Fibroblast of mammary gland (primary cell): ENCODE results near the gene FAM13C.

Experiments used
- DNase-seq: peaks from one replicate; pipeline ENCODE4 v3.0.0-alpha.2; 2010; ENCODE audit warnings: low read depth
- H3K4me3 ChIP-seq: 2 replicates; pipeline ENCODE4 v1.5.1; 2011; ENCODE audit warnings: low read depth, mild to moderate bottlenecking, low read length, moderate library complexity; ENCODE audit not compliant: control insufficient read depth
- CTCF ChIP-seq: conservative IDR thresholded peaks from 2 replicates; pipeline ENCODE4 v1.5.1; 2011; ENCODE audit warnings: low read depth, low read length, inconsistent platforms; ENCODE audit not compliant: control insufficient read depth, insufficient read depth

The FAM13C gene

DNA sequence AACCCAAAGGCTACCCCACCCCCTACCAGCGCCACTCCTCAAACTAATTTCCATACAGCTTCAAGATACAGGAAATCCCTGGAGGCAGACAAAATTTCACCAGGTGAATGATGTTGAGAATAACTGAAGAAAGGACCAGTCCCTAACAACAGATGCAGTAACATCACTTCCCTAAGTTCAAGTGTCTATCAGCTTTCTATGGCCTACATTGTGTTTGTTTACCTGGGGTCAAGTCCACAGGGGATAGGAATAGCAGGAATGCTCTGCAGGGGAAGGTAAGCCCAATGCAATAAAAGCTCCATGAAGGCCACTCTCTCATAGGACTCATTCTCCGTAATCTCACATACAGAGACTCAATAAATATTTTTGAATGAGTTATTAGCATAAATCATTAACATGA is 26.9 kb downstream of the FAM13C start:
- no peak overlapping the region for H3K4me3 ChIP-seq
- no peak for TF ChIP-seq CTCF
- no peak for DNase-seq

DNA sequence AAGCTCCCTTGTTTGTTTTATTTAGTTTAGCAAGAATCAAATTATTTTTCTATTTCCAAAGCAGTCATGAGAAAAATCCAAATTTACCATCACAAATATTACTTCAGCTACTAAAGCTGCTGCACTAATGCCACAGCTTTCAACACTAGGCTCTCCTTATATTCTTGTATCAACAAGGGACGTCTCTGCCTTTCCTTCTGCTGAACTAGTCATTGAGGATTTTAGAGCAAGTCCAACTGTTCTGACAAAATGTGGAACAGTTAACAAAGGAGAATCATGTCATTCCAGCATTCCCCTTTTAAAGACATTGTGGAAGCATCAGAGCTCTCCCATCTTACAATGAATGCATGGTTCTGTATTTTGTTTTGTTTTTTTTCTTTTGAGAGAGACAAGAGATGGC is 28.6 kb downstream of the FAM13C start:
- DNase-seq, result no peak
- H3K4me3 ChIP-seq, result no peak overlapping the region
- no peak for TF ChIP-seq CTCF

- H3K4me3 ChIP-seq, result no peak overlapping the region
- DNase-seq, result no peak
- no peak for TF ChIP-seq CTCF
Measured at GRCh38 chr10:59332581-59332980, 29.8 kb downstream of the FAM13C start.

DNA sequence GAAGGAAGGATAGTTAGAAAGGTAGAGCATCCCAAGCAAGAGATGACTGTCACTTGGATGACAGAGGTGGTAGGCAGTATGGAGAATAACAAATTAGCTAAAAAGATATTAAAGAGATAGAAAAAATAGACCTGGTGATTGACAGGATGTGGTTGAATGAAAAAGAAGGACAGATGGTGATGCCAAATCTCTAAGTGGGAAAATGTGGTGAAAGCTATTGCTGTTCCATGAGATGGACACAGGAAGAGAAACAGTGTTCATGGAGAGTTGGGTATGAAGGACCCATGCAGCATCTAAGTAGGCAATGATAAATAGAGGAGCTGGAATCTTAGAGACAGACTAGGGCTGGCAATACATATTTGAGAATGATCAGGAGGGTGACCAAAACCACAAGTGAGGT is 30.7 kb downstream of the FAM13C start:
- no peak overlapping the region for H3K4me3 ChIP-seq
- no peak for TF ChIP-seq CTCF
- no peak for DNase-seq

DNA sequence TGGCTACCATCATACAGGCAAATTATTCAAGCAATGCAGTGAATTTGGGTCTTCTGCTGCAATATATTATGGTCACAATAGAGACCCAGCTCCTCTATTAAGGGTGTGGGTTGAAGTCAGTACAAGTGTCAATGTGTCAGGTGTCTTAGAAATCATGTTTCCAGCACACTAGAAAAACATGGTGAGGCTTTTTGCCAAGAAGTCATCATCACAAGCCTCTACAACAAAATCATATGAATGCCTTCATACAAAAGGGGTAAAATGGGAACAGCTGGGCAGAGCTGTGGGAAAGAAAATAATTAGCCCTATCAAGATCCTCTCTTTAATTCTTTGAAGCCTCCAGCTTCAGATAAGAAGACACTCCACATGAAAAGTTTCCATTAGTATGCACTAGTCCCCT is 37.2 kb downstream of the FAM13C start:
- no peak for DNase-seq
- no peak for TF ChIP-seq CTCF
- no peak overlapping the region for H3K4me3 ChIP-seq

- no peak for TF ChIP-seq CTCF
- DNase-seq, result no peak
- no peak overlapping the region for H3K4me3 ChIP-seq
Measured at GRCh38 chr10:59324597-59324996, 37.8 kb downstream of the FAM13C start.

DNA sequence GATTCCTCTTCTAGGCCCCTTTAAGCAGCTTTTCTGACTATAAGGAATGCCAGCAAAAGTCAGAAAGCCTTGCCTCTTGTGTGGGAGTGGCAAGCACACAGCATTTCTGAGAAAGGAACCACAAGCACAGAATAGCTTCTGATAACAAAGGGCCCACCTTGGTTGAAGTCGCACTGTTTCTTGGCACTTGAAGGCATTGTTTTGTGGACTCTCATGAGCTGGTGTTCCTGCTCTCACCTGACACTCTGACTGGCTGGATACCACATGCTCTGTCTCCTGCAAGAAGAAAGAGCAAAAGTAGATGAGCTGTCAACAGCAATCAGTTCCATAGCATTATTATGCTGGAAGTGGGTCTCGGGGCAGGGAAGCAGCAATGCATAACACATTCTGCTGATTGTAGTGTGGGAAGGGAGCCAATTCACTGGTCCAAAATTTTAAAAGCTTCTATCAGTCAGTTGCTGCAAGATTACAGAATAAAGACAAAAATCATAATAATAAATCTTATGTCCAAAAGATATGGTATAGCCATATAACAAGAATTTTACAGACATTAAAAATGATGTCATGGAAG is 38.4 kb downstream of the FAM13C start:
- no peak for DNase-seq
- TF ChIP-seq CTCF, result no peak
- H3K4me3 ChIP-seq, result no peak overlapping the region
